Anterior cingulate cortex (tissue), 58 donors: ENCODE results near the gene TANGO2.

Experiments used
- DNase-seq, 58 donors: peaks; one replicate each; lab custom pipeline; 2025; lab: John Stamatoyannopoulos, UW

The TANGO2 gene

GRCh38 chr22:19994851-19995610, 25.9 kb upstream of the TANGO2 start:
- no peak for DNase-seq

- DNase-seq = no peak
These were observed 25.1 kb upstream of the TANGO2 start for GRCh38 chr22:19995611-19996339.

GRCh38 chr22:19996694-19997384, 24.1 kb upstream of the TANGO2 start:
- DNase-seq = no peak

- DNase-seq = no peak
These were observed 23.2 kb upstream of the TANGO2 start for GRCh38 chr22:19997561-19998231.

GRCh38 chr22:19998232-19998951, 22.5 kb upstream of the TANGO2 start:
- peak in 1 of 58 donors; percentile 16 for DNase-seq

- no peak for DNase-seq
These were observed 21.7 kb upstream of the TANGO2 start for GRCh38 chr22:19998991-19999820.

- peak in 42 of 58 donors; percentile 15 to 76 (median 42) for DNase-seq
These were observed 20.4 kb upstream of the TANGO2 start for GRCh38 chr22:20000246-20001081.

- no peak for DNase-seq
These were observed 19.8 kb upstream of the TANGO2 start for GRCh38 chr22:20001082-20001638.

GRCh38 chr22:20002128-20002527, 18.8 kb upstream of the TANGO2 start:
- no peak for DNase-seq

GRCh38 chr22:20002636-20003035, 18.3 kb upstream of the TANGO2 start:
- DNase-seq = no peak

GRCh38 chr22:20003304-20003703, 17.6 kb upstream of the TANGO2 start:
- no peak for DNase-seq

- no peak for DNase-seq
These were observed 16.4 kb upstream of the TANGO2 start for GRCh38 chr22:20004464-20004863.

GRCh38 chr22:20008221-20008995, 12.5 kb upstream of the TANGO2 start:
- no peak for DNase-seq

- no peak for DNase-seq
These were observed 11.9 kb upstream of the TANGO2 start for GRCh38 chr22:20009018-20009491.

- no peak for DNase-seq
These were observed 11.2 kb upstream of the TANGO2 start for GRCh38 chr22:20009582-20010306.
